Heart left ventricle (tissue), 16 donors: ENCODE results near the gene EPB41. TPM values are rescaled to one million over a fixed set of nuclear protein-coding genes. Genes with fewer than 3 reads are reported as not detected.

Experiments
- ATAC-seq, 4 donors: fragments of 200-7000 bp; cut with Tn5 transposase; one replicate each; pipeline ENCODE4 v1.9.1; 2020 to 2022; ENCODE audit warnings: moderate library complexity in 4 of 4, mild to moderate bottlenecking in 3 of 4, moderate number of reproducible peaks in 1 of 4
- DNase-seq, 5 donors: peaks; one replicate each; pipeline ENCODE4 v3.0.0-alpha.2; 2020
- H3K27ac ChIP-seq, 12 donors: fragments of 200-600 bp; sonication (generic) in 4 of 12; one replicate each; pipeline versions ENCODE4 v1.5.0 to v1.8.0; 2016 to 2022; ENCODE audit warnings: mild to moderate bottlenecking in 2 of 12
- H3K27me3 ChIP-seq, 9 donors: fragments of 200-600 bp; sonication (generic) in 2 of 9; one replicate each; pipeline versions ENCODE4 v1.5.1 to v1.8.0; 2016 to 2022; ENCODE audit warnings: mild to moderate bottlenecking in 3 of 9
- H3K36me3 ChIP-seq, 9 donors: fragments of 200-600 bp; sonication (generic) in 2 of 9; one replicate each; pipeline versions ENCODE4 v1.5.0 to v1.8.0; 2018 to 2022; ENCODE audit warnings: mild to moderate bottlenecking in 2 of 9
- H3K4me1 ChIP-seq, 12 donors: fragments of 200-600 bp; sonication (generic) in 4 of 12; one replicate each; pipeline versions ENCODE4 v1.5.0 to v1.8.0; 2016 to 2022; ENCODE audit warnings: mild to moderate bottlenecking in 3 of 12
- H3K4me3 ChIP-seq, 12 donors: fragments of 200-600 bp; sonication (generic) in 4 of 12; one replicate each; pipeline versions ENCODE4 v1.5.0 to v1.8.0; 2017 to 2022; ENCODE audit warnings: mild to moderate bottlenecking in 9 of 12, moderate library complexity in 4 of 12
- H3K9me3 ChIP-seq, 12 donors: fragments of 200-600 bp; sonication (generic) in 4 of 12; one replicate each; pipeline versions ENCODE4 v1.5.0 to v1.8.0; 2016 to 2022; ENCODE audit warnings: mild to moderate bottlenecking in 1 of 12
- CTCF ChIP-seq, 12 donors: fragments of 200-600 bp; sonication (generic) in 4 of 12; IDR thresholded peaks; one replicate each; pipeline versions ENCODE4 v1.5.0 to v1.8.0; 2018 to 2022; ENCODE audit warnings: antibody characterized with exemption in 12 of 12, mild to moderate bottlenecking in 5 of 12
- POLR2A ChIP-seq, 2 donors: fragments of 450-650 bp; IDR thresholded peaks; one replicate each; pipeline ENCODE4 v1.6.1; 2017; ENCODE audit warnings: antibody characterized with exemption in 2 of 2, mild to moderate bottlenecking in 2 of 2, moderate library complexity in 2 of 2
- WGBS, 4 donors: extraction: QIAGEN DNeasy Blood & Tissue Kit in 2 of 4; methylation state at CpG; one replicate each; pipeline versions ENCODE4 v1.1.5 to v1.1.7; 2013 to 2018; 5-methylcytosine and 5-hydroxymethylcytosine counted together
- intact Hi-C, 10 donors: fragments of 100-400 bp; cut with DNase I; formaldehyde crosslinking; loops; one replicate each; pipeline versions ENCODE4 v1.11.1 to v1.14.2; 2022
- polyA plus RNA-seq, 2 donors: library from polyadenylated mRNA; stranded (reverse); fragments of 200-250 nt; gene quantifications; one replicate each; pipeline ENCODE4 v1.2.3, GENCODE V29; 2013
- total RNA-seq, 9 donors: library from RNA; depleted of rRNA in 2 of 9; stranded (reverse); fragments of >200 nt in 2 of 9; fragmentation: NEBNext Ultra II Directional in 3 of 9; extraction: Animal tissue kit (Norgen Biotek cat#: 25700) in 3 of 9; gene quantifications; one replicate each; pipeline versions ENCODE4 v1.1.0 to v1.2.4, GENCODE V29; 2016 to 2023
- donor health status: ischemic (EF 13 %, LVEDD 7.1; RV severe dilation, severe dysfunction).
- donor health status: healthy with polysubstance abuse.
- donor health status: DM: no; HTN: yes; CAD: no.
- donor health status: DM: no; HTN: no; CAD: no.
- donor health status: ischemic (EF 25% LVEDD 6.9; RV normal size, moderate dysfunction).
- donor health status: ischemic (EF 25% LVEDD 5.7; RV mildly dilated, moderate dysfunction).
- donor health status: healthy.
- donor health status: DM: yes; HTN: yes; CAD: no.
- donor health status: ischemic (EF 35%, LVEDD 5.7; RV mildly dilated, moderate dysfunction).
- donor health status: nonischemic (EF 11% LVEDD 7.7; RV severe dilation, severe dysfunction).
- donor health status: DM: yes; HTN: yes; CAD: no.
- donor health status: PGD.
- donor health status: ischemic (EF 29% LVEDD 5.4; RV normal size, mild dysfunction).
- donor health status: nonischemic (EF 23%, LVEDD 6.1; RV moderate dilation, normal function).

Gene EPB41
- total and polyA plus RNA-seq, 11 donors, result 7.8 to 34.4 (median 20.1) TPM

DNA sequence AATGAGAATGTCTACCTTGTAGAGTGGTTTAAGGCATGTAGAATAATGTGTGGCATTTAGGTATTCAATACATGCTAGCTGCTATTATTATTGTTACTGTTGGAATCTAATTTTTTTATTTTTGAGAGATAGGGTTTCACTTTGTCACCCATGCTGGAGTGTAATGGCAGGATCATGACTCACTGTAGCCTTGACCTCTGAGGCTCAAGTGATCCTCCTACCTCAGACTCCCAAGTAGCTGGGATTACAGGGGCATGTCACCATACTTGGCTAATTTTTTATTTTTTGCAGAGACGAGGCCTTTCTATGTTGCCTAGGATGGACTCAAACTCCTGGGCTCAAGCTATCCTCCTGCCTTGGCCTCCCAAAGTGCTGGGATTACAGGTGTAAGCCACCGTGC is 61.9 kb downstream of the EPB41 start:
- DNase-seq, result no peak
- Histone ChIP-seq H3K4me3 (no peak overlapping the region), H3K4me1 (peaks cover 0 to 15% (median 0%) of the 10 kb centered on the region in 12 donors), H3K9me3 (no peaks in the 10 kb centered on the region), H3K36me3 (no peaks in the 10 kb centered on the region), H3K27me3 (no peaks in the 10 kb centered on the region), H3K27ac (no peak overlapping the region)
- ATAC-seq, result no peak
- intact Hi-C loops, result no loop called here
- TF ChIP-seq POLR2A (IDR thresholded peaks at IDR 0.05) (no peak), CTCF (IDR thresholded peaks at IDR 0.05) (no peak)
- WGBS, 4 donors, result 91 to 98% (median 96%) methylated on average over 2 of the region's 2 CpGs

GRCh38 chr1:28981210-28981609 is 66.8 kb downstream of the EPB41 start:
- Histone ChIP-seq H3K27me3 (no peaks in the 10 kb centered on the region), H3K27ac (no peak overlapping the region), H3K36me3 (no peaks in the 10 kb centered on the region), H3K4me3 (no peak overlapping the region), H3K4me1 (peaks cover 0 to 31% (median 2%) of the 10 kb centered on the region in 12 donors), H3K9me3 (no peaks in the 10 kb centered on the region)
- ATAC-seq (no peak), DNase-seq (no peak)
- TF ChIP-seq CTCF (IDR thresholded peaks at IDR 0.05) (no peak), POLR2A (IDR thresholded peaks at IDR 0.05) (no peak)
- 75 to 87% (median 79%) methylated on average over 3 of the region's 3 CpGs for WGBS, 4 donors
- intact Hi-C loops, result loop anchor here in 1 of 10 donors (5.0 kb wide), 1 partner anchor 94 kb away; no protein-coding TSS in a partner anchor

GRCh38 chr1:28982198-28982597 is 67.8 kb downstream of the EPB41 start:
- no peaks in the 10 kb centered on the region for H3K27me3 ChIP-seq
- ATAC-seq, result no peak
- intact Hi-C loops, result loop anchor here in 2 of 10 donors (2.0 to 5.0 kb wide), 2 partner anchors 93 to 95 kb away; no protein-coding TSS in a partner anchor
- no peak overlapping the region for H3K27ac ChIP-seq
- WGBS, 4 donors, result 92 to 96% (median 94%) methylated on average over 6 of the region's 6 CpGs
- H3K9me3 ChIP-seq, result no peaks in the 10 kb centered on the region
- no peaks in the 10 kb centered on the region for H3K36me3 ChIP-seq
- DNase-seq, result no peak
- peaks cover 0 to 38% (median 9%) of the 10 kb centered on the region in 12 donors for H3K4me1 ChIP-seq
- H3K4me3 ChIP-seq, result no peak overlapping the region
- TF ChIP-seq CTCF (IDR thresholded peaks at IDR 0.05), result no peak
- TF ChIP-seq POLR2A (IDR thresholded peaks at IDR 0.05), result no peak

- Histone ChIP-seq H3K36me3 (peaks cover 0 to 4% (median 0%) of the 10 kb centered on the region in 9 donors), H3K4me1 (peaks cover 0 to 34% (median 9%) of the 10 kb centered on the region in 12 donors), H3K9me3 (no peaks in the 10 kb centered on the region), H3K4me3 (no peak overlapping the region), H3K27ac (peak overlapping the region in 9 of 12 donors; percentile 15 to 85 (median 67)), H3K27me3 (no peaks in the 10 kb centered on the region)
- intact Hi-C loops, result loop anchor here in 2 of 10 donors (2.0 to 5.0 kb wide), 2 partner anchors 94 to 96 kb away; no protein-coding TSS in a partner anchor
- no peak for ATAC-seq
- DNase-seq, result no peak
- 90 to 100% (median 95%) methylated on average over 1 of the region's 1 CpG for whole genome bisulfite sequencing, 4 donors
- TF ChIP-seq POLR2A (IDR thresholded peaks at IDR 0.05) (no peak), CTCF (IDR thresholded peaks at IDR 0.05) (no peak)
These were observed 68.7 kb downstream of the EPB41 start for GRCh38 chr1:28983091-28983490.
